HepG2 (cell line): ENCODE results near the gene NR3C2.

Experiments
- CTCF ChIP-seq: sonication (generic); formaldehyde crosslinking; IDR thresholded peaks from 2 replicates; pipeline ENCODE4 v1.5.0; 2020; ENCODE audit warnings: mild to moderate bottlenecking, missing genetic modification reagents, moderate library complexity
- ELF1 ChIP-seq: sonication (generic); formaldehyde crosslinking; IDR thresholded peaks from 2 replicates; pipeline ENCODE4 v1.4.0; 2020; ENCODE audit warnings: missing genetic modification reagents
- MLX ChIP-seq: IDR thresholded peaks from 2 replicates; pipeline ENCODE4 v1.6.1; 2016
- NRL ChIP-seq: sonication (generic); formaldehyde crosslinking; IDR thresholded peaks from 2 replicates; pipeline ENCODE4 v1.5.0; 2020; ENCODE audit warnings: missing genetic modification reagents, mild to moderate bottlenecking, moderate library complexity, borderline replicate concordance
- POLR2A ChIP-seq, 2 experiments: IDR thresholded peaks; 2 replicates each; pipeline ENCODE4 v1.6.1; 2011; ENCODE audit warnings: low read depth in 2 of 2, low read length in 2 of 2, mild to moderate bottlenecking in 1 of 2, moderate library complexity in 1 of 2; ENCODE audit not compliant: insufficient read depth in 1 of 2
- RAD51 ChIP-seq: fragments of 450-650 bp; IDR thresholded peaks from 2 replicates; pipeline ENCODE4 v1.6.1; 2016; ENCODE audit warnings: borderline replicate concordance
- SMARCE1 ChIP-seq: fragments of 450-650 bp; IDR thresholded peaks from 2 replicates; pipeline ENCODE4 v1.6.1; 2017; ENCODE audit warnings: borderline replicate concordance
- TOPORS ChIP-seq: sonication (generic); formaldehyde crosslinking; IDR thresholded peaks from 2 replicates; pipeline ENCODE4 v1.8.0; 2023; ENCODE audit warnings: mild to moderate bottlenecking, missing genetic modification reagents
- ZNF224 ChIP-seq: sonication (generic); formaldehyde crosslinking; IDR thresholded peaks from 2 replicates; pipeline ENCODE4 v1.5.0; 2020; ENCODE audit warnings: mild to moderate bottlenecking, missing genetic modification reagents
- ZNF446 ChIP-seq: sonication (generic); formaldehyde crosslinking; IDR thresholded peaks from 2 replicates; pipeline ENCODE4 v1.5.0; 2020; ENCODE audit warnings: mild to moderate bottlenecking, missing genetic modification reagents
- ZNF557 ChIP-seq: sonication (generic); formaldehyde crosslinking; IDR thresholded peaks from 2 replicates; pipeline ENCODE4 v1.4.0; 2020; ENCODE audit warnings: missing genetic modification reagents

DNA sequence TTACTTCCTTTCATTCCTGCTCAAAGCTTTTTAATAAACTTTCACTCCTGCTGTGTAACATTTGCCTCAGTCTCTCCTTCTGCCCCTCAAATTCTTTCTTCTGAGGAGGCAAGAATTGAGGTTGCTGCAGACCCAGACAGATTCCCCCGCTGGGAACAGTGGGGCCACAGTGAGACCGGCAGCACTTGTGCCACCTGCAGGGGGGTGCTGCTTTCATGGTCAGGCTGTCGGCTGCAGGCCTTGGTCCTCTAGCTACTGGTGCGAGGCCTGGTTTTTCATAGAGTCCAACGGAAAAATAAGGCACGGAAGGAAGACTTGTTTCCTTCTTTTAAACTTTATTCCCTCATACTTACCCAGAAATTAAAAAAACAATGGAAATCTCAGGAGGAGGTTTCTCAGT is 296.7 kb downstream of the NR3C2 start:
- no peak for TF ChIP-seq ZNF557 (CRISPR knock-in tag)
- TF ChIP-seq SMARCE1: no peak
- no peak for TF ChIP-seq ZNF224 (CRISPR knock-in tag)
- TF ChIP-seq CTCF (CRISPR knock-in tag): no peak
- TF ChIP-seq RAD51: no peak
- no peak for TF ChIP-seq ELF1 (CRISPR knock-in tag)
- TF ChIP-seq NRL: no peak
- no peak for TF ChIP-seq ZNF446 (CRISPR knock-in tag)
- TF ChIP-seq POLR2A (IDR thresholded peaks at IDR 0.05; ENCODE audit: insufficient read depth in 1 of 2, low read depth in 2 of 2, low read length in 2 of 2): no peak
- TF ChIP-seq TOPORS: no peak
- TF ChIP-seq MLX: no peak
